HG02610 (cell line): ENCODE measurements around the gene EPB41L2.
"Not testable (repeated sequence)": the region's sequence is repeated elsewhere in the genome, so short reads cannot be mapped to it uniquely, and the experiment has no call there.

Experiments
- ATAC-seq: cut with Tn5 transposase; IDR thresholded peaks from one replicate; pipeline ENCODE4 v1.9.1; 2021; ENCODE audit warnings: mild to moderate bottlenecking, moderate library complexity; ENCODE audit not compliant: unreplicated experiment

EPB41L2 gene

GRCh38 chr6:131037194-131037897, 25.7 kb downstream of the EPB41L2 start:
- ATAC-seq: no peak

DNA sequence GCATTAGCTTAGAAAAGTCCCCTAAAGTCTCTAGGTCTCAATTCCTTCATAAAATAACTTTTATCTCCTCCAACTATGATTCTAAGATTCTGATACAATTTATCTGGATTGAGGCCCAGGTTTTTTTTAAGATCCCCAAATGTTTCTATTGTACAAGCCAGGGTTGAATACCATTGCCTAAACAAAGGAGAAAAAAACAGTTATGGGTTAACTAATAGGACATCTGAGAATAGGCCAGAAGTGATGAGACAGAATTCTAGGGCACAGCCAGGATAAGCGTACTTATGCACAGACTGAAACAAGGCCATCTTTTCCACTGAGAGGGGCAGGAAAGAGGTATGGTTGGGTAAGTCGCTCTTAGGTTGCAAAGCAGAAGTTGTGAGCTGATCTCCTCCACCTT, 26.4 kb downstream of the EPB41L2 start:
- ATAC-seq: no peak

- ATAC-seq: no peak
These were observed 26.9 kb downstream of the EPB41L2 start for GRCh38 chr6:131036143-131036542.

GRCh38 chr6:131035582-131035981, 27.5 kb downstream of the EPB41L2 start:
- ATAC-seq: no peak

- ATAC-seq: no peak
These were observed 29.4 kb downstream of the EPB41L2 start for GRCh38 chr6:131033631-131034030.

- peak; percentile 95 for ATAC-seq
These were observed 33.3 kb downstream of the EPB41L2 start for GRCh38 chr6:131029626-131030297.

- ATAC-seq: no peak
These were observed 35.7 kb downstream of the EPB41L2 start for GRCh38 chr6:131027326-131027725.

DNA sequence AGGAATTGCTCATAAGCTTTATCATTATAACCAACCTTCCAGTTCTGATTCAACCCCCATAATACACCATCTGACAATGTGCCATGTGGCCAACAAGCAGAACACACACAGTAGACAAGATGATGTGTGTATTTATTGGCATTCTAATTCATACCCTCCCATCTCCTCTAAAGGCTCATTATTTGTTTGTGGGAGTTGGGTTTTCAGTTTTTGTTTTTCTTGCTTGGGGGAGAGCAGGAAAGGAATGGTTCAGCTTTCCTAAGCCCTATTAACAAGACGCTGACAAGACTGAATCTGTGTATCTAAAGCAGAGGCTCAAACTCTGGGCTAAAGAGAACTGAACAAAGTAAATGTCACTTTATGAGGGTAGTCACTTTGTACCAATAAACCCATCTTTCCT, 36.8 kb downstream of the EPB41L2 start:
- no peak for ATAC-seq

- no peak for ATAC-seq
These were observed 38.5 kb downstream of the EPB41L2 start for GRCh38 chr6:131024565-131024964.

- no peak for ATAC-seq
These were observed 39.1 kb downstream of the EPB41L2 start for GRCh38 chr6:131023834-131024504.

DNA sequence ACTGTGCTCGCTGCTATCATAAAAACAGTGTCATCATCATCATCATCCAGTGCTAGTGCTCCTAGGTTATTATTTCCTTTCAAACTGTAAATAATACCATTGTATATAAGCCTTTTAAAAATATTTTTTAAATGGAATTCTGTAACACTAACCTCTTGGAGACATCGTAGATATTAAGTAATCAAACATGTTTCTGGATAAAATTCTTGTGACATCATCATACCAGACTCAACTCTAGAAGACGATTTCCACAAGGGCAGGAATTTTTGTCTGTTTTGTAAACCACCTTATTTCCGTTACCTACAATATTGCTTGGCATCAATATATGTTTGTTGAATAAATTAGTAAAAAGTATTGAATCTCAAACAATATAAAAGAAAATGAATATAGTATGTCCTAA, 40.4 kb downstream of the EPB41L2 start:
- ATAC-seq: no peak

DNA sequence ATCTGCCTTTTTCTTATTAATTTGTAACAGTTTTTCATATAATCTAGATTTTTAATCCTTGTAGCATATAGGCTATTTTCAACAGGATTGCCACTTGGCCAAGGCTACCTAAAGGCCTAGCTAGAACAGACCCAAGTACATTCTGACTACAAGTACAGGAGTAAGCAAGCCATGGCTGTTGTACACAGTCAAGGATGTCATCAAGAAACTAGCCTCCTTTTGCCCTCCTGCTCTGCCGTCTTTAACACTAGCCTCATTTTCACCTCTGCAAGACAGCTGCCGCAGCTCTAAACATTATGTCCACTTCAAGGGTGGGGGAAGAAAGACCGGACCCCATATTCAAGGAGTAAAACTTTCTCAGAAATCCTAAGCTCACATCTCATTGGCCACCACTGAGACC, 45.1 kb downstream of the EPB41L2 start:
- no peak for ATAC-seq

- no peak for ATAC-seq
These were observed 47.3 kb downstream of the EPB41L2 start for GRCh38 chr6:131015630-131016263.

GRCh38 chr6:131015025-131015591, 47.9 kb downstream of the EPB41L2 start:
- no peak for ATAC-seq

- no peak for ATAC-seq
These were observed 48.8 kb downstream of the EPB41L2 start for GRCh38 chr6:131014080-131014776.

DNA sequence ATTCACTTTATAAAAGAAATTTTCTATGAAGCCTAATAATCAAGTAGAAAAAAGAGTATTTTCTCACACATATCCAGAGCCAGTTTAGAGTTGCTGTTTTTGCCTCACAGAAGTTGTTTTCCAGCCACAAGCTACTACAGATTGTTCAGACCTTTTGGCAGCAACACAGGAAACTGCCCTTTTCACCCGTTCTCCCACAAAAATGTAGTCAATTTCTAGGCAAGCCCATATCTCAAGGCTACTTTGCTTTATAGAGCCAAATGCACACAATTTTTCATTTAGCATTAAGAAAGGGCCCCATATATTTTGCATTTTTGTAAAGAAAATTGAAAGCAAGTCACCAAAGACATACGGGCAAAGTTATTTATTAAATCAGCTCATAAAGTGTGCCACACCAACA, 49.5 kb downstream of the EPB41L2 start:
- no peak for ATAC-seq

DNA sequence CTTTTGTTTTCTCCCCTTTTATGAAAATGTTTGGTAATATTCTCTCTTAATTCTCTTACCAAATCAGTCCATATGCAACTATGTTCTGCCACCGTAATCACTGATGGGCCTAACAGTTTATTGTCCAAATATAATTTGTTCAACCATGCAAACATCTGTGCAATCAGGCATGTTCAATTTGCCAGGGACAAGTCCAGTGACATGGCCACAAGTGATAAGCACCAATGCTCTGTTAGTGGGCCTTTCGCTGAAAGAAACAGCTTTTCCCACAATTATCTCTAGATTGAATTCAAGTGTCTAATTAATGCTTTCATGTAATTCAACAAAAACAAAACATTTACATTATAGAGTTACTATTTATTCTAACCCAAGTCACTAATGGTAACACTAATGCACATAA, 53.3 kb downstream of the EPB41L2 start:
- ATAC-seq: no peak

DNA sequence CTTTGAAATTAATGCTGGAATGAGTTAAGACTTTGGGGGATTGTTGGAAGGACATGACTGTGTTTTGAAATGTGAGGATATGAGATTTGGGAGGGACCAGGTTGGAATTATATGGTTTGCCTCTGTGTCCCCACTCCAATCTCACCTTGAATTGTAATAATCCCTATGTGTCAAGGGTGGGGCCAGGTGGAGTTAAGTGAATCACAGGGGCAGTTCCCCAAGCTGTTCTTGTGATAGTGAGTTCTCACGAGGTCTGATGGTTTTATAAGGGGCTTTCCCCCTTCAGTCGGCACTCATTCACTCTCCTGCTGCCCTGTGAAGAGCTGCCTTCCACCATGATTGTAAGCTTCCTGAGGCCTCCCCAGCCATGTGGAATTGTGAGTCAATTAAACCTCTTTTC, 54.1 kb downstream of the EPB41L2 start:
- ATAC-seq: not testable (repeated sequence)

DNA sequence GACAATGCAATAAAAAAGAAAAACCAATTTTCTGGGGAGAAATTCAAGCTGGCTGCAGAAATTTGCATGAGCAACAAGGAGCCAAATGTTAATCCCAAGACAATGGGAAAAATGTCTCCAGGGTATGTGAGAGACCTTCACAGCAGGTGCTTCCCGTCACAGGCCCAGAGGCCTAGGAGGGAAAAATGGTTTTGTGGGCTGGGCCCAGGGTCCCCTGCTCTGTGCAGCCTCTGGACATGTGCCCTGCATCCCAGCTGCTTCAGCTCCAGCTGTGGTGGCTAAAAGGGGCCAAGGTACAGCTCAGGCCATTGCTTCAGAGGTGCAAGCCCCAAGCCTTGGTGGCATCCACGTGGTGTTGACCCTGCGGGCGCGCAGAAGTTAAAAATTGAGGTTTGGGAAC, 55.1 kb downstream of the EPB41L2 start:
- not testable (repeated sequence) for ATAC-seq

DNA sequence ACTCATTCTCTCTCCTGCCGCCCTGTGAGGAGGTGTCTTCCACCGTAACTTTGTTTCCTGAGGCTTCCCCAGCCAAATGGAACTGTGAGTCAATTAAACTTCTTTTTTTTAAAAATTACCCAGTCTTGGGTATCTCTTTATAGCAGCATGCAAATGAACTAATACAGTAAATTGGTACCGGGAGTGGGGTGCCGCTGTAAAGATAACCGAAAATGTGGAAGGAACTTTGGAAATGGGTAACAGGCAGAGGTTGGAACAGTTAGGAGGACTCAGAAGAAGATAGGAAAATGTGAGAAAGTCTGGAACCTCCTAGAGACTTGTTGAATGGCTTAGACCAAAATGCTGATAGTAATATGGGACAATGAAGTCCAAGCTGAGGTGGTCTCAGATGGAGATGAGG, 55.8 kb downstream of the EPB41L2 start:
- ATAC-seq: no peak
